CD4-positive, alpha-beta memory T cell (primary cell): ENCODE results near the gene RALGPS2. TPM values are rescaled to one million over a fixed set of nuclear protein-coding genes. Genes with fewer than 3 reads are reported as not detected.

Experiments used
- CTCF ChIA-PET: fragments of 350-600 bp; sonication (Branson Sonifier 250); formaldehyde crosslinking; loops from one replicate; lab custom pipeline; 2021; ENCODE audit warnings: inconsistent platforms; ENCODE audit not compliant: partially characterized antibody; lab: Charles Lee
- POLR2A ChIA-PET: fragments of 350-600 bp; sonication (Branson Sonifier 250); formaldehyde crosslinking; loops from one replicate; lab custom pipeline; 2021; ENCODE audit not compliant: partially characterized antibody; lab: Charles Lee
- DNase-seq, 5 donors: peaks; one replicate each; pipeline versions ENCODE4 v3.0.0 to v3.0.0-alpha.2; 2020 to 2022; ENCODE audit warnings: mixed read lengths in 1 of 5
- H3K27ac ChIP-seq: one replicate; pipeline ENCODE4 v1.7.0; 2013; ENCODE audit warnings: low read depth, low read length
- H3K27me3 ChIP-seq: 2 replicates; pipeline ENCODE4 v1.7.0; 2013; ENCODE audit warnings: mild to moderate bottlenecking, low read length, moderate library complexity; ENCODE audit not compliant: insufficient read depth
- H3K36me3 ChIP-seq: 2 replicates; pipeline ENCODE4 v1.7.0; 2013; ENCODE audit warnings: mild to moderate bottlenecking, low read length, moderate library complexity; ENCODE audit not compliant: insufficient read depth
- H3K4me1 ChIP-seq: 2 replicates; pipeline ENCODE4 v1.7.0; 2013; ENCODE audit warnings: mild to moderate bottlenecking, low read length, moderate library complexity; ENCODE audit not compliant: insufficient read depth
- H3K4me3 ChIP-seq, 2 donors: one replicate each; pipeline ENCODE4 v1.7.0; 2013; ENCODE audit warnings: low read length in 2 of 2, mild to moderate bottlenecking in 1 of 2
- H3K9me3 ChIP-seq, 2 donors: one replicate each; pipeline ENCODE4 v1.7.0; 2013; ENCODE audit warnings: low read length in 2 of 2, control low read depth in 1 of 2; ENCODE audit not compliant: control insufficient read depth in 1 of 2
- H3K27ac Mint-ChIP-seq, 7 donors: one replicate each; pipeline ENCODE4 v1.8.0; 2020 to 2021; ENCODE audit warnings: mixed read lengths in 7 of 7, mild to moderate bottlenecking in 6 of 7, inconsistent platforms in 3 of 7, moderate library complexity in 3 of 7
- H3K27me3 Mint-ChIP-seq, 2 donors: one replicate each; pipeline ENCODE4 v1.8.0; 2020 to 2021; ENCODE audit warnings: mixed read lengths in 2 of 2
- H3K36me3 Mint-ChIP-seq, 2 donors: one replicate each; pipeline ENCODE4 v1.8.0; 2020 to 2021; ENCODE audit warnings: mixed read lengths in 2 of 2, inconsistent platforms in 1 of 2, mild to moderate bottlenecking in 1 of 2
- H3K4me1 Mint-ChIP-seq, 4 donors: one replicate each; pipeline ENCODE4 v1.8.0; 2020 to 2021; ENCODE audit warnings: mixed read lengths in 4 of 4, mild to moderate bottlenecking in 1 of 4
- H3K4me3 Mint-ChIP-seq, 8 donors: one replicate each; pipeline ENCODE4 v1.8.0; 2020 to 2021; ENCODE audit warnings: mixed read lengths in 8 of 8, mild to moderate bottlenecking in 7 of 8, moderate library complexity in 6 of 8, inconsistent platforms in 3 of 8
- H3K9me3 Mint-ChIP-seq, 8 donors: one replicate each; pipeline ENCODE4 v1.8.0; 2020 to 2021; ENCODE audit warnings: mixed read lengths in 8 of 8, mild to moderate bottlenecking in 5 of 8, inconsistent platforms in 3 of 8, moderate library complexity in 1 of 8
- intact Hi-C: fragments of 100-400 bp; cut with micrococcal nuclease; formaldehyde crosslinking; loops from one replicate; pipeline ENCODE4 v1.15.1; 2023
- polyA plus RNA-seq, 2 donors: library from polyadenylated mRNA; unstranded; fragments of 300-500 nt; fragmentation: Illumina TruSeq; gene quantifications; one replicate each; pipeline ENCODE4 v1.2.3, GENCODE V29; 2021
- total RNA-seq, 2 experiments: library from RNA; stranded (reverse); gene quantifications; one replicate each; pipeline ENCODE4 v1.2.3, GENCODE V29; 2021

Gene RALGPS2
- total and polyA plus RNA-seq, 4 experiments from 2014 or later: 1.6 to 15.0 (median 7.8) TPM

DNA sequence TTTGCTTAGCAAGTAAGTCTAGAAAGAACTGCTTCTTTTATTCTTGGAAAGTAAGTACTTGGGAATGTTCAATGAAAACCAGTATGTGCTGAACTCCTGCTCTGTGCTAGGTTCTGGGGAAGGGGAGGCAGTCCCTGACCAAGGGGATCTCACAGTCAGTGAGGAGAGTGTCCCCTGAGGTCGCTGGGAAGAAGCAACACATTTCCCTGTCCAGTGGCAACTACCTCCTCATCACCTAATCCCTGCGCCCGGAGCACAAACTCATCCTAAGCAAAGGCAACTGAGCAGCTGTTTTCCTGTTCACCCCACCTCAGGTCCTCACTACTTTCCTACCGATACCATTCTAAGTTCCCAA is 207.5 kb downstream of the RALGPS2 start:
- no peaks in the 10 kb centered on the region for H3K27me3 Mint-ChIP-seq
- no peaks in the 10 kb centered on the region for H3K9me3 Mint-ChIP-seq
- H3K27ac ChIP-seq: no peak overlapping the region
- H3K27ac Mint-ChIP-seq: no peak overlapping the region
- H3K4me1 Mint-ChIP-seq: no peaks in the 10 kb centered on the region
- no peaks in the 10 kb centered on the region for H3K27me3 ChIP-seq
- ChIA-PET POLR2A (interaction anchor here (0.6 kb wide), 1 partner anchor 18 kb away, joined by 3 read pairs; no protein-coding TSS in a partner anchor), CTCF (no interaction called here)
- no peak overlapping the region for H3K4me3 Mint-ChIP-seq
- no peaks in the 10 kb centered on the region for H3K36me3 Mint-ChIP-seq
- DNase-seq: no peak
- intact Hi-C loops: no loop called here
- no peaks in the 10 kb centered on the region for H3K9me3 ChIP-seq
- no peaks in the 10 kb centered on the region for H3K4me1 ChIP-seq
- no peaks in the 10 kb centered on the region for H3K36me3 ChIP-seq
- H3K4me3 ChIP-seq: no peak overlapping the region

DNA sequence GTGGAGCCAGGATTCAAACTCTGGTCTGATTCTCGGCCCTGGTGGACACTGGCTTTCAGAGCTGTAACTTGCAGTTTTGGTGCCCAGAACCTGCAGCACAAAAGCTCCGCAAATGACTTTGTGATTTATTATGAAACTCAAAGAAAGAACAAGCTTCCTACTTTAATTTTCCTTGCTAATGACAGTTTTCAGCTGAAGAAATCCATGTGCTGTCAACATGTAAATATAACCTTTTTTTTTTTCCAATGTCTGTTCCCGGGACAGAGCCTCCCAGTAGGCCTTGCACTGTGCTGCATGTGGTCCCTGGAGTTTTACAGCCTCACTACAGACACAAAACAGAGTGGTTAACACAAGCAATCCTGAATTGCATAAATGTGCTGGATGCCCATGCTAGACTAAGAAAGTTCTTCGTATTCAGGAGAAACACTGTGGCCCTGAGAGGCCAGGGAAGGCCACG is 208.1 kb downstream of the RALGPS2 start:
- H3K27ac Mint-ChIP-seq: no peak overlapping the region
- no peaks in the 10 kb centered on the region for H3K27me3 Mint-ChIP-seq
- no peaks in the 10 kb centered on the region for H3K36me3 ChIP-seq
- no peaks in the 10 kb centered on the region for H3K4me1 ChIP-seq
- no peaks in the 10 kb centered on the region for H3K4me1 Mint-ChIP-seq
- H3K4me3 ChIP-seq: no peak overlapping the region
- no peaks in the 10 kb centered on the region for H3K27me3 ChIP-seq
- CTCF ChIA-PET: no interaction called here
- POLR2A ChIA-PET: interaction anchor here (0.6 kb wide), 1 partner anchor 17 kb away, joined by 3 read pairs; no protein-coding TSS in a partner anchor
- H3K9me3 ChIP-seq: no peaks in the 10 kb centered on the region
- H3K36me3 Mint-ChIP-seq: no peaks in the 10 kb centered on the region
- H3K27ac ChIP-seq: no peak overlapping the region
- intact Hi-C loops: no loop called here
- no peak overlapping the region for H3K4me3 Mint-ChIP-seq
- no peaks in the 10 kb centered on the region for H3K9me3 Mint-ChIP-seq
- DNase-seq: no peak

DNA sequence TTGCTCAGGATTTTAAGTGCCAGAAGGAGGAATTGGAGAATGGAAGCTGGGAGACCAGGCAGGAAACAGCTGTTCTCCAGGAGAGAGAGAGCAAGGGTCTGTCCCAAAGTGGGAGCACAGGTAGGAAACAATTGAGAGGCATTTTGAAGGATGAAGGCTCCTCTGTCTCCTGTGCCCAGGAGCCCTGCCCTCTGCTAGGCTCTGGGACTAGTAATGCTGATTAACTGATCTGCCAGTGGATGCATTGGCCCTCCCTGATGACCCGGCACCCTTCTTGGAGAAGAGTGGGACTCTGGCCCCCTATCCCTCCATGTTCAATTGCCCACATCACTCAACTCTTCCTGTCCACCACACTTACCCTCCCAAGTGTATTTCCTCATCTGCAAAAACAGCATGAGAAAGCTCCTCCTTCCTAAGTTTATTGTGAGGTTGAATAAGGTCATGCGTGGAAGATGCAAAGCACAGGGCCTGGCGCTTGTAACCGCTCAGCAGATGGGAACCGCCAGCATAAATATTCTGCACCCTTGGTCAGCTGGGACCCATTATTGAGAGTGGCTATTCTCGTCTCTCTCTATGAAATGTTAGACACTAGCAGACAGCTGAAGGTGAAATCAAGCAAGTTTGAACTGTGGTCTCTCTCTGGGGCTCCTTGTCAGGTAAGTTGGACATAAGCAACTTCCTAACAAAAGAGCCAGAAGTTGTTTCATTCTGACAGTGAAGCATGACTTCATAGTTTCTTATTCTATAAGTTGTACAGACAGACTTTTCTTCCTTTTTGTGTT is 208.9 kb downstream of the RALGPS2 start:
- H3K27ac ChIP-seq: no peak overlapping the region
- no peaks in the 10 kb centered on the region for H3K27me3 ChIP-seq
- intact Hi-C loops: no loop called here
- no peak overlapping the region for H3K4me3 ChIP-seq
- peaks cover 0 to 2% of the 10 kb centered on the region in 2 donors for H3K27me3 Mint-ChIP-seq
- POLR2A ChIA-PET: no interaction called here
- H3K27ac Mint-ChIP-seq: no peak overlapping the region
- H3K4me1 ChIP-seq: no peaks in the 10 kb centered on the region
- H3K4me3 Mint-ChIP-seq: no peak overlapping the region
- no peaks in the 10 kb centered on the region for H3K36me3 Mint-ChIP-seq
- CTCF ChIA-PET: no interaction called here
- H3K9me3 Mint-ChIP-seq: no peaks in the 10 kb centered on the region
- H3K9me3 ChIP-seq: no peaks in the 10 kb centered on the region
- no peak for DNase-seq
- no peaks in the 10 kb centered on the region for H3K4me1 Mint-ChIP-seq
- no peaks in the 10 kb centered on the region for H3K36me3 ChIP-seq

DNA sequence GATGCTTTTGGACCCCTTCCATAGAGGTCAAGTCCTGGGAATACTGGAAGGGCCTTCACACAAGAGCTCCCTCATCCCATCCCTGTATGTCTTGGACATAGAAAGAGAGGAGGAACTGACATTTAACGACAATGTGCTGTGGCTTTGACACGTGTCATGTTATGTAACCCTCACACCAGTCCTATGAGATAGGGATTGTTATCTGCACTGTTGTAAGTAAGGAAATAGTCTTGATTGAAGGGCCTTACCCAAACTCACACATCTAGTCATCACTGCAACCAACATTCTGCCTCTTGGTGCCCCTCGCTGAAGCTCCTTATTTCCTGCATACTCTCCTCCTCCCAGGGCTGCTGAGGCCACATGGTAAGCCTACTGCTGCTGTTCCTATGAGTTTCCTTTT is 209.5 kb downstream of the RALGPS2 start:
- no peaks in the 10 kb centered on the region for H3K36me3 Mint-ChIP-seq
- intact Hi-C loops: no loop called here
- Histone ChIP-seq H3K4me1 (no peaks in the 10 kb centered on the region), H3K9me3 (no peaks in the 10 kb centered on the region), H3K27ac (no peak overlapping the region), H3K36me3 (no peaks in the 10 kb centered on the region), H3K27me3 (no peaks in the 10 kb centered on the region), H3K4me3 (no peak overlapping the region)
- H3K4me3 Mint-ChIP-seq: no peak overlapping the region
- CTCF ChIA-PET: no interaction called here
- no peaks in the 10 kb centered on the region for H3K9me3 Mint-ChIP-seq
- H3K4me1 Mint-ChIP-seq: no peaks in the 10 kb centered on the region
- POLR2A ChIA-PET: no interaction called here
- H3K27me3 Mint-ChIP-seq: peaks cover under 1 to 2% of the 10 kb centered on the region in 2 donors
- H3K27ac Mint-ChIP-seq: no peak overlapping the region
- DNase-seq: no peak

DNA sequence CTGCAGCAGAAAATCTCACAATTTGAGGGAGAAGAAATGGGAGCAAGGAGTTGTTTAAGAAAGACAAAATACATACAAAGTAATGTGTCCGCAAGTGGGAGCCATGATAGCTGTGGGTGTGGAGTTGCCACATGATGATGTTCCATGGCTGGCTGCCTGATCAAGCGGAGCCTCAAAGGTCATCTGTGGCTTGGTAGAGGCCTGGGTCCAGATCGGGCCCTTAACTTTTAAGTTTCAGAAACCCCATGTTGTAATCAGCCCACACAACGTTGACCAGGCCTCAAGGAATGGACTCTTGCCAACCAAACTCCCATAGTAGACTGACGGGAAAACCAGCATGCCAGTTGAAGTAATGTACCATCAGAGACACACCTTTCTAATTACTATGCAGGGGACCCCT is 210.6 kb downstream of the RALGPS2 start:
- ChIA-PET CTCF (no interaction called here), POLR2A (no interaction called here)
- Histone ChIP-seq H3K27me3 (no peaks in the 10 kb centered on the region), H3K4me3 (no peak overlapping the region), H3K9me3 (no peaks in the 10 kb centered on the region), H3K27ac (no peak overlapping the region), H3K4me1 (no peaks in the 10 kb centered on the region), H3K36me3 (no peaks in the 10 kb centered on the region)
- intact Hi-C loops: no loop called here
- H3K4me1 Mint-ChIP-seq: no peaks in the 10 kb centered on the region
- no peak overlapping the region for H3K27ac Mint-ChIP-seq
- no peaks in the 10 kb centered on the region for H3K36me3 Mint-ChIP-seq
- DNase-seq: no peak
- H3K4me3 Mint-ChIP-seq: no peak overlapping the region
- H3K27me3 Mint-ChIP-seq: peaks cover 2 to 3% of the 10 kb centered on the region in 2 donors
- no peaks in the 10 kb centered on the region for H3K9me3 Mint-ChIP-seq

DNA sequence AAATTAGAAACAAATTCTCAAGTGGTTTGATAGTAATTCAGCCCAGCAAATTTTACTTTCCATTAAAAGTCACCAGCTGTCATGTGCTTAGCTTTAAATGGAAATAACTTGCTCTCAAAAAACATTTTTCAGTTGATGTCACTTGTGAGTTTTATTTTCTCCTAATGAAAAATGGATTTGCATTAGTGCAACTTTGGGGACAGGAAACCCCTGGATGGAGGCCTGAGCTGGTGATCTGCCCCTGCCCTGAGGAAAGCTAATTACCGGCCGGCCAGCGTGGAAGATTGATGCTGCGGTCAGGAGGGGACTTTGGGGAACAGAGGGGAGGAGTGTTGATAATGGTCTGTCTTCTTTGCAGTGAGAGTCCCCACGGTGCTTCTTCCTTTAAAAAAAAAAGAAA is 212.7 kb downstream of the RALGPS2 start:
- no peak overlapping the region for H3K27ac Mint-ChIP-seq
- H3K9me3 Mint-ChIP-seq: no peaks in the 10 kb centered on the region
- ChIA-PET CTCF (no interaction called here), POLR2A (no interaction called here)
- H3K4me1 Mint-ChIP-seq: peaks cover 0 to 1% (median 0%) of the 10 kb centered on the region in 4 donors
- no peak for DNase-seq
- H3K9me3 ChIP-seq: no peaks in the 10 kb centered on the region
- intact Hi-C loops: no loop called here
- no peak overlapping the region for H3K27ac ChIP-seq
- H3K4me1 ChIP-seq: no peaks in the 10 kb centered on the region
- no peaks in the 10 kb centered on the region for H3K27me3 ChIP-seq
- no peaks in the 10 kb centered on the region for H3K36me3 Mint-ChIP-seq
- H3K4me3 Mint-ChIP-seq: no peak overlapping the region
- no peaks in the 10 kb centered on the region for H3K36me3 ChIP-seq
- H3K27me3 Mint-ChIP-seq: peaks cover 4 to 6% of the 10 kb centered on the region in 2 donors
- H3K4me3 ChIP-seq: no peak overlapping the region

DNA sequence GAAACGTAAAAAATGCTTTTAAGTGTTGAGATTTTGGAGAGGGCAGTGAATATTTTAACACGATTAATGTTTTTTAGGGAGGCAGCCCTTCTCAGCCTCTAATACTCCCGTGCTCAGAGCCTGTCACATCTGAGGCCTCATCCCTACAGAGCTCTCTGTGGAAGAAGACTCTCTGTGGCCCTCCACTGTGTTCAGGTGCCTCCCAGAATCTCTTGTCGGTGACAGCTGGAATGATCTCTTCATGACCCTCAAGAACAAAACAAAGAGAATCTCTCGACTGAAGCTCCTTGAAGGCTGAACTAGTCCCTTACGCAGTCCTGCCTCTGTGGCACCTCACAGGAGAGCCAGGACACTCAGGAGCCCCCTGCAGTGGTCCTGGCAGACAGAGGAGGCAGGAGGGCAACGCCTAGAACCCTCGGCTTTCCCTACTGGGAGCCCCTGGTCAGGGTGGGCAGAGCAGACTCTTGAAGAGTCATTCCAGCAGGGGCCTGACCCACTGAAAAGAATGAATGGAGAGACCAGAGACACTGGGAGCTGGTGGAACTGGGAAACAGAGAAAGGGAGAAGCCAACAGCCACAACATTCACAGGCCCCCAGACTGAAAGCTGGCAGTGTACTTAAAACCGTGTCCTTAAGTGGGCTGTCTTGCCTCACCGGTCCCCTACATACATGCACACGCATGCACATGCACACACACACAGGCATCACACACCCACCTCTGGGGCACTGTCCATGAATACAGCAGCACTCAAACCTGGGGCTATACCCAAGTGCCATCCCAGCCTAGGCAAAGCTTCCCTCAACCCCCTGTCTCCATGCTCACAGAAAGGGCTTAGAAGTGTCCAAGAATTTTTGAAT is 213.3 kb downstream of the RALGPS2 start:
- Mint-ChIP-seq H3K27me3 (peaks cover 5 to 6% of the 10 kb centered on the region in 2 donors), H3K27ac (no peak overlapping the region), H3K4me1 (peaks cover 0 to 1% (median 0%) of the 10 kb centered on the region in 4 donors), H3K36me3 (no peaks in the 10 kb centered on the region), H3K9me3 (no peaks in the 10 kb centered on the region), H3K4me3 (no peak overlapping the region)
- CTCF ChIA-PET: no interaction called here
- Histone ChIP-seq H3K27ac (no peak overlapping the region), H3K4me3 (no peak overlapping the region), H3K27me3 (no peaks in the 10 kb centered on the region), H3K4me1 (no peaks in the 10 kb centered on the region), H3K9me3 (no peaks in the 10 kb centered on the region), H3K36me3 (no peaks in the 10 kb centered on the region)
- POLR2A ChIA-PET: no interaction called here
- DNase-seq: no peak
- intact Hi-C loops: no loop called here
